HepG2 (cell line): ENCODE measurements around the gene SLIT1. TPM values are rescaled to one million over a fixed set of nuclear protein-coding genes. Genes with fewer than 3 reads are reported as not detected.

Source experiments
- ATAC-seq: fragments of 200-7000 bp; cut with Tn5 transposase; 3 replicates; pipeline ENCODE4 v1.9.1; 2020; ENCODE audit warnings: mild to moderate bottlenecking, moderate library complexity
- BruUV-seq: library from RNA; stranded (reverse); fragments of 400-500 nt; replicated peaks from 2 replicates; lab custom pipeline; 2021; lab: Mats Ljungman, UMichigan
- CTCF ChIA-PET: fragments of 300-600 bp; formaldehyde crosslinking; extraction: SDS; loops from one replicate; lab custom pipeline; 2021; ENCODE audit warnings: low total read pairs, inconsistent platforms, low intra/inter-chr PET ratio; lab: Yijun Ruan, JAX
- POLR2A ChIA-PET: fragments of 350-600 bp; sonication (Branson Sonifier 250); formaldehyde crosslinking; loops from one replicate; lab custom pipeline; 2020; ENCODE audit warnings: antibody characterized with exemption, inconsistent platforms; lab: Yijun Ruan, JAX
- DNase-seq: peaks from one replicate; pipeline ENCODE4 v3.0.0-alpha.2; 2015; ENCODE audit warnings: low spot score
- FAIRE-seq: peaks from 3 replicates; lab custom pipeline; 2011; peaks lifted over from hg19 to GRCh38; lab: Jason Lieb, UNC
- H2AFZ ChIP-seq: one replicate; pipeline ENCODE4 v1.6.1; 2011; ENCODE audit warnings: low read length, inconsistent platforms
- H3K27ac ChIP-seq: fragments of 300-600 bp; 3 replicates; pipeline ENCODE4 v1.8.0; 2011; ENCODE audit warnings: mixed run types, mild to moderate bottlenecking, mixed read lengths, low read length, inconsistent platforms; ENCODE audit not compliant: insufficient read depth; ENCODE audit errors: extremely low read length
- H3K27me3 ChIP-seq, 2 experiments: fragments of 200-600 bp in 1 of 2; 2 replicates in 1 of 2; 3 replicates in 1 of 2; pipeline versions ENCODE4 v1.6.0 to v1.8.0; 2011; ENCODE audit warnings: low read length in 2 of 2, mild to moderate bottlenecking in 2 of 2, moderate library complexity in 2 of 2, inconsistent platforms in 1 of 2; ENCODE audit not compliant: insufficient read depth in 2 of 2, control insufficient read depth in 1 of 2
- H3K36me3 ChIP-seq, 2 experiments: fragments of 200-600 bp in 1 of 2; replicated peaks in 1 of 2; 2 replicates in 1 of 2; 3 replicates in 1 of 2; pipeline versions ENCODE4 v1.5.1 to v1.8.0; 2011; ENCODE audit warnings: low read length in 2 of 2, inconsistent platforms in 1 of 2; ENCODE audit not compliant: insufficient read depth in 2 of 2, control insufficient read depth in 1 of 2
- H3K4me1 ChIP-seq: 2 replicates; pipeline ENCODE4 v1.5.1; 2012; ENCODE audit warnings: low read length, inconsistent platforms; ENCODE audit not compliant: insufficient read depth
- H3K4me2 ChIP-seq: 2 replicates; pipeline ENCODE4 v1.6.0; 2011; ENCODE audit warnings: low read depth, low read length, inconsistent platforms
- H3K4me3 ChIP-seq, 3 experiments: fragments of 200-600 bp in 1 of 3; sonication (generic), shearing (Covaris generic) in 1 of 3; replicated peaks in 1 of 3; 2 replicates each; pipeline ENCODE4 v1.5.1; 2011 to 2016; ENCODE audit warnings: low read length in 3 of 3, inconsistent platforms in 2 of 3, low read depth in 2 of 3, mild to moderate bottlenecking in 2 of 3, control low read depth in 1 of 3, mixed read lengths in 1 of 3; ENCODE audit not compliant: insufficient read depth in 1 of 3
- H3K79me2 ChIP-seq: one replicate; pipeline ENCODE4 v1.6.1; 2011; ENCODE audit warnings: low read length, inconsistent platforms; ENCODE audit not compliant: insufficient read depth
- H3K9ac ChIP-seq: 2 replicates; pipeline ENCODE4 v1.6.0; 2011; ENCODE audit warnings: mild to moderate bottlenecking, low read depth, low read length, inconsistent platforms; ENCODE audit not compliant: insufficient read depth
- H3K9me3 ChIP-seq: 2 replicates; pipeline ENCODE4 v1.5.1; 2012; ENCODE audit warnings: mild to moderate bottlenecking, low read length
- H4K20me1 ChIP-seq: 2 replicates; pipeline ENCODE4 v1.6.0; 2011; ENCODE audit warnings: inconsistent platforms, mild to moderate bottlenecking, low read length, moderate library complexity; ENCODE audit not compliant: insufficient read depth
- AGO2 ChIP-seq: fragments of 200-400 bp; formaldehyde crosslinking; optimal IDR thresholded peaks from 2 replicates; pipeline ENCODE3; 2017; ENCODE audit warnings: mild to moderate bottlenecking, low read depth, low read length, moderate library complexity
- CC2D1A ChIP-seq: sonication (generic); formaldehyde crosslinking; IDR thresholded peaks from 2 replicates; pipeline ENCODE4 v1.8.1; 2023; ENCODE audit warnings: mild to moderate bottlenecking, missing genetic modification reagents
- CENPBD1 ChIP-seq: sonication (generic); formaldehyde crosslinking; IDR thresholded peaks from 2 replicates; pipeline ENCODE4 v1.8.0; 2022; ENCODE audit warnings: missing genetic modification reagents, low read depth, mild to moderate bottlenecking, borderline replicate concordance
- HNRNPH1 ChIP-seq: fragments of 200-400 bp; formaldehyde crosslinking; optimal IDR thresholded peaks from 2 replicates; pipeline ENCODE3; 2017; ENCODE audit warnings: mild to moderate bottlenecking, low read depth, low read length
- MXD4 ChIP-seq: IDR thresholded peaks from 2 replicates; pipeline ENCODE4 v1.6.1; 2016; ENCODE audit warnings: mild to moderate bottlenecking, missing biosample characterization, missing genetic modification reagents
- NFKB2 ChIP-seq: sonication (generic); formaldehyde crosslinking; IDR thresholded peaks from 2 replicates; pipeline ENCODE4 v1.4.0; 2020; ENCODE audit warnings: missing genetic modification reagents, borderline replicate concordance
- SMAD1 ChIP-seq: sonication (generic); formaldehyde crosslinking; IDR thresholded peaks from 2 replicates; pipeline ENCODE4 v1.4.0; 2020; ENCODE audit warnings: missing genetic modification reagents, low read depth, mild to moderate bottlenecking, borderline replicate concordance
- SOX6 ChIP-seq, 2 experiments: fragments of 450-650 bp in 1 of 2; sonication (generic) in 1 of 2; formaldehyde crosslinking in 1 of 2; IDR thresholded peaks; 2 replicates each; pipeline versions ENCODE4 v1.4.0 to v1.6.1; 2017 to 2020; ENCODE audit warnings: antibody characterized with exemption in 1 of 2, mild to moderate bottlenecking in 1 of 2, missing genetic modification reagents in 1 of 2
- ZNF350 ChIP-seq: sonication (generic); formaldehyde crosslinking; IDR thresholded peaks from 2 replicates; pipeline ENCODE4 v1.4.0; 2020; ENCODE audit warnings: mild to moderate bottlenecking, low read depth, missing genetic modification reagents, borderline replicate concordance
- ZNF75D ChIP-seq: sonication (generic); formaldehyde crosslinking; IDR thresholded peaks from 2 replicates; pipeline ENCODE4 v1.8.1; 2023; ENCODE audit warnings: missing genetic modification reagents, mild to moderate bottlenecking, borderline replicate concordance
- WGBS: methylation state at CpG from one replicate; pipeline ENCODE4 v1.1.6; 2017; ENCODE audit warnings: low lambda C conversion rate; 5-methylcytosine and 5-hydroxymethylcytosine counted together
- in situ Hi-C: cut with HindIII; loops from 2 replicates; pipeline ENCODE4 v1.10.0; 2017; ENCODE audit warnings: low pct_unique_long_range_greater_than_20kb; ENCODE audit not compliant: extremely low pct_ligation_motif_present
- intact Hi-C: fragments of 100-400 bp; cut with micrococcal nuclease; formaldehyde crosslinking; loops from one replicate; pipeline ENCODE4 v1.10.0; 2022; ENCODE audit not compliant: unreplicated experiment
- polyA plus RNA-seq, 8 experiments: library from polyadenylated mRNA; depleted of rRNA in 3 of 8; stranded (reverse) in 7 of 8; unstranded in 1 of 8; fragments of >200 nt; fragmentation: Illumina TruSeq in 4 of 8; extraction: Trizol in 4 of 8; gene quantifications; 2 replicates each; pipeline versions ENCODE4 v1.2.1 to v1.2.3, GENCODE V29; 2011 to 2016; ENCODE audit warnings: low read depth in 4 of 8, missing spikeins in 1 of 8, mixed read lengths in 1 of 8; ENCODE audit not compliant: insufficient read depth in 1 of 8
- total RNA-seq, 5 experiments: library from RNA; depleted of rRNA; stranded (reverse); fragments of >200 nt; fragmentation: Illumina TruSeq; extraction: Trizol; gene quantifications; 2 replicates each; pipeline ENCODE4 v1.2.3, GENCODE V29; 2016; ENCODE audit warnings: low read depth in 1 of 5
- TF ChIP-seq, protein P1 (sequence below): IDR thresholded peaks from 2 replicates; pipeline ENCODE4 v1.6.1; 2016; ENCODE audit warnings: missing biosample characterization, missing genetic modification reagents, low read depth
- TF ChIP-seq, protein P2 (sequence below): sonication (generic); formaldehyde crosslinking; IDR thresholded peaks from 2 replicates; pipeline ENCODE4 v1.8.0; 2022; ENCODE audit warnings: missing genetic modification reagents, mild to moderate bottlenecking, moderate library complexity, borderline replicate concordance
- TF ChIP-seq, protein P3 (sequence below): IDR thresholded peaks from 2 replicates; pipeline ENCODE4 v1.6.1; 2016; ENCODE audit warnings: low read depth, borderline replicate concordance

SLIT1 gene
- total and polyA plus RNA-seq, 2 of the 13 experiments (the other 11 are each of a cell fraction or from before 2014, with no cell fraction given) = 0.09 to 0.33 TPM

DNA sequence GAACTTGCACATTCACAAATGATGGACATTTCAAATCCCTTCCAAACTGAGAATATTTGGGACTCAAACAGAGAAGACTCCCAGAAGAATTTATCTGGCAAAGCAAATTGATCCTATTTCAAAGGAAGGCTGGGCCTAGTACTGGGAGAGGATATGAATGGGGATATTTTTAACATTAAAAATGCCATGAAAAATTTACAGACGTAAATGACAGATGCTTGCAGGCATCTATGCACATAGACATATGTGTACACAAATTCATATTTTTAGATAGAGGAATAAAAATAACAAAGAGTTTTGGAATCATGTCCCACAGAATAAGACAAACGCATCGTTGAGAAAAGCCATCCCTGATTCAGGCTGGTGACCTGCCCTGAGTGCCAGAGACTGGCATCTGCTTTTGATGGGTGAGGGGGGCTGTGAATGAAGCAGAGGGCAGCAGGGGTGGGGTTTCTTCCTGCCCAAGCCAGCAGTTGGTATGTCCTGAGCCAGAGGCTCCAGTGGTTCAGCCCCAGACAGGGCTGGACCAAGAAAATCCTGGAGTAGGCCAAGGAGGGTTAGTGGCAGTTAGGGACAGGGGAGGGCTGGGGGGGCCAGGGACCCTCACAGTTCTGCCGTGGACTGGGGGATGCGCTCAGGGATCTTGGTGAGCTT, 138.5 kb downstream of the SLIT1 start:
- 63% methylated on average over 3 of the region's 5 CpGs for WGBS
- Histone ChIP-seq H3K9me3 (no peaks in the 10 kb centered on the region), H3K4me2 (no peak overlapping the region), H3K27ac (no peak overlapping the region), H4K20me1 (no peaks in the 10 kb centered on the region), H3K79me2 (no peaks in the 10 kb centered on the region), H3K27me3 (peaks cover 2 to 42% of the 10 kb centered on the region in 2 experiments), H3K4me3 (no peak overlapping the region)
- DNase-seq = no peak
- in situ Hi-C loops = no loop called here
- no peak for FAIRE-seq
- intact Hi-C loops = no loop called here
- CTCF ChIA-PET = no interaction called here
- TF ChIP-seq AGO2 (no peak), SOX6 (IDR thresholded peaks at IDR 0.05) (no peak), SOX6 (CRISPR knock-in tag; IDR thresholded peaks at IDR 0.05) (no peak), ZNF350 (CRISPR knock-in tag) (no peak), NFKB2 (CRISPR knock-in tag) (no peak), CENPBD1 (CRISPR knock-in tag) (no peak), HNRNPH1 (no peak), ZNF75D (CRISPR knock-in tag) (no peak), SMAD1 (CRISPR knock-in tag) (no peak), MXD4 (CRISPR knock-in tag) (no peak), CC2D1A (CRISPR knock-in tag) (no peak)
- TF ChIP-seq, protein P1, sequence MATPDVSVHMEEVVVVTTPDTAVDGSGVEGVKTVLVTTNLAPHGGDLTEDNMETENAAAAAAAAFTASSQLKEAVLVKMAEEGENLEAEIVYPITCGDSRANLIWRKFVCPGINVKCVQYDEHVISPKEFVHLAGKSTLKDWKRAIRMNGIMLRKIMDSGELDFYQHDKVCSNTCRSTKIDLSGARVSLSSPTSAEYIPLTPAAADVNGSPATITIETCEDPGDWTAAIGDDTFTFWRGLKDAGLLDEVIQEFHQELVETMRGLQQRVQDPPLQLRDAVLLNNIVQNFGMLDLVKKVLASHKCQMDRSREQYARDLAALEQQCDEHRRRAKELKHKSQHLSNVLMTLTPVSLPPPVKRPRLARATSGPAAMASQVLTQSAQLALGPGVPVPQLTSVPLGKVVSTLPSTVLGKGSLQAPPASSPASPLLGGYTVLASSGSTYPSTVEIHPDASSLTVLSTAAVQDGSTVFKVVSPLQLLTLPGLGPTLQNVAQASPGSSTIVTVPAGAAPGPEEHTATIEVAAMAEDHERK (CRISPR knock-in tag) = no peak
- TF ChIP-seq, protein P2, sequence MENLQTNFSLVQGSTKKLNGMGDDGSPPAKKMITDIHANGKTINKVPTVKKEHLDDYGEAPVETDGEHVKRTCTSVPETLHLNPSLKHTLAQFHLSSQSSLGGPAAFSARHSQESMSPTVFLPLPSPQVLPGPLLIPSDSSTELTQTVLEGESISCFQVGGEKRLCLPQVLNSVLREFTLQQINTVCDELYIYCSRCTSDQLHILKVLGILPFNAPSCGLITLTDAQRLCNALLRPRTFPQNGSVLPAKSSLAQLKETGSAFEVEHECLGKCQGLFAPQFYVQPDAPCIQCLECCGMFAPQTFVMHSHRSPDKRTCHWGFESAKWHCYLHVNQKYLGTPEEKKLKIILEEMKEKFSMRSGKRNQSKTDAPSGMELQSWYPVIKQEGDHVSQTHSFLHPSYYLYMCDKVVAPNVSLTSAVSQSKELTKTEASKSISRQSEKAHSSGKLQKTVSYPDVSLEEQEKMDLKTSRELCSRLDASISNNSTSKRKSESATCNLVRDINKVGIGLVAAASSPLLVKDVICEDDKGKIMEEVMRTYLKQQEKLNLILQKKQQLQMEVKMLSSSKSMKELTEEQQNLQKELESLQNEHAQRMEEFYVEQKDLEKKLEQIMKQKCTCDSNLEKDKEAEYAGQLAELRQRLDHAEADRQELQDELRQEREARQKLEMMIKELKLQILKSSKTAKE (CRISPR knock-in tag) = no peak
- TF ChIP-seq, protein P3, sequence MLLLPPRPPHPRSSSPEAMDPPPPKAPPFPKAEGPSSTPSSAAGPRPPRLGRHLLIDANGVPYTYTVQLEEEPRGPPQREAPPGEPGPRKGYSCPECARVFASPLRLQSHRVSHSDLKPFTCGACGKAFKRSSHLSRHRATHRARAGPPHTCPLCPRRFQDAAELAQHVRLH (CRISPR knock-in tag) = no peak
- TF ChIP-seq, all 625 proteins: peak for 0
- H3K4me1 ChIP-seq = no peaks in the 10 kb centered on the region
- no peak overlapping the region for H2AFZ ChIP-seq
- no peaks in the 10 kb centered on the region for H3K36me3 ChIP-seq
- ATAC-seq = no peak
- POLR2A ChIA-PET = no interaction called here
- BruUV-seq = no TSS peak
- no peak overlapping the region for H3K9ac ChIP-seq
